H54 (cell line): ENCODE measurements around the gene NKD1.

Source experiments
- DNase-seq: peaks from one replicate; pipeline ENCODE4 v3.0.0; 2011; ENCODE audit warnings: low spot score, mixed read lengths; ENCODE audit not compliant: insufficient read length
- FAIRE-seq: peaks from 3 replicates; lab custom pipeline; 2011; peaks lifted over from hg19 to GRCh38; lab: Jason Lieb, UNC
- POLR2A ChIP-seq: IDR thresholded peaks from 2 replicates; pipeline ENCODE4 v1.6.1; 2011; ENCODE audit warnings: low read depth, mild to moderate bottlenecking, low read length

NKD1 gene

DNA sequence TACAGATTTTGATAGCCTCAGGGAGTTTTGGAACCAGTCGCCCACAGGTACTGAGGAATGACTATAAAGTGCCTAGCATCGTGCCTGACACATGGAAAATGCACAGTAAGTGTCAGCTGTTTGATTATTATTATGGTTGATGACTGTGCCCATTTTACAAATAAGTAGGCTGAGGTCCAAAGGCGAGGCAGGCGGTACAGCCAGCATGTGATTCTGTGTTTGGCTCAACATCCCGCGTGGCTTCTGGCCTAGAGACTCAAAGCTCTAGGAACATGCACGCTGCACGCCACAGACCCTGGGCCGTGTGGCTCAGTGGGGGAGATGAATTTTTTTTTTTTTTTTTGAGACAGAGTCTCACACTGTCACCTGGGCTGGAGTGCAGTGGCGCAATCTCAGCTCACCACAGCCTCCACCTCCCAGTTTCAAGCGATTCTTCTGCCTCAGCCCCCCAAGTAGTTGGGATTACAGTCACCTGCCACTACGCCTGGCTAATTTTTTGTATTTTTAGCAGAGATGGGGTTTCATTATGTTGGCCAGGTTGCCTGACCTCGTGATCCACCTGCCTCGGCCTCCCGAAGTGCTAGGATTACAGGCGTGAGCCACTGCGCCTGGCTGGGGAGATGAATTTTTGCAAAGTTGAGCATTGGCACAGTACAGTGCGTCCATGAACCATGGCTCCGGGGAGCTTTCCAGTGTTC is 57.7 kb downstream of the NKD1 start:
- DNase-seq (no peak), FAIRE-seq (no peak)
- no peak for TF ChIP-seq POLR2A

DNA sequence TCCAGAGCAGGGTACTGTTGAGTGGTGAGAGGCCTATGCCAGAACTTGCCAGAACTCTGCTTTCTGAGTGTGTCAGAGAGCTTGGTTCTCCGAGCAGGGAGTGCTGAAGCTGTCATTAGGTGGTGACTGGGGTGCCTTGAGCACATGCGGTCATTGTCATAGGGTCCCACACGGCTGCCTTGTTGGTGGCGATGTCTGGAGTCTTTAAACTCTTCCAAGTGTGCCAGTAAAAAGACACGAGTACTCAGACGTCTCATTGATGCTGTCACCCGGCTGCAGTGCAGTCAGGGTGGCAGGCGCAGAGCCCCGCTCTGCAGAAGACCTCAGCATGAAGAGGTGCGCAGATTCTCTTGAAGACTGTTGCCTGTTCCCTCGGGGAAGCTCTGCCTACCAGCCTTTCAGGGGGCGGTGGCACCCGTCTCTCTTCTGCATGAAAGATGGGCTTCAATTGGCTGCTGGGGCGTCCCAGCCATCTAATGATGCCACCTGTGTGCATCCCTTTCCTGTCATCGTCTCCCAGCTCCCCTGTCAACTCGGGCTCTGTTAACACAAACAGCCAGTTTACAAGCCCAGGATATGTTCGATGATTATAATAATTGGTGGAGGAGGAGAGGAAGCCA is 58.3 kb downstream of the NKD1 start:
- no peak for TF ChIP-seq POLR2A
- FAIRE-seq (no peak), DNase-seq (no peak)

DNA sequence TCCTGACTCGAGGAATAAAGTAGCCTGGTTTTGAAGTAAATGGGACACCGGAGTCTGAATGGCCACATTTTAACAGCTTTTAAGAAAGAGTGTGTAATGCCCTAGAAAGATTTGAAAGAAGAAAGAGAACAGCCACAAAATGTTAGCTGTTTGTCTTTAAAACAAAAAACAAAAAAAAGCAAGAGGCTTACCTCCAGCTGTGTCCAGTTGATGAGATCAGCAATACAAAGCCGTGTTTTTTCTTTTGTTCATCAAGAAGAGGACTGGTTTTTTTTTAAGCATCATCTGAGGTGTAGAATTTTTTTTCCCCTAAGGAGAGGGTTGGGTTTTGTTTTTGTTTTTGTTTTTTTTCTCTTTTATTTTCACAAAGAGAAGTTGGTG is 58.8 kb downstream of the NKD1 start:
- no peak for DNase-seq
- FAIRE-seq: no peak

DNA sequence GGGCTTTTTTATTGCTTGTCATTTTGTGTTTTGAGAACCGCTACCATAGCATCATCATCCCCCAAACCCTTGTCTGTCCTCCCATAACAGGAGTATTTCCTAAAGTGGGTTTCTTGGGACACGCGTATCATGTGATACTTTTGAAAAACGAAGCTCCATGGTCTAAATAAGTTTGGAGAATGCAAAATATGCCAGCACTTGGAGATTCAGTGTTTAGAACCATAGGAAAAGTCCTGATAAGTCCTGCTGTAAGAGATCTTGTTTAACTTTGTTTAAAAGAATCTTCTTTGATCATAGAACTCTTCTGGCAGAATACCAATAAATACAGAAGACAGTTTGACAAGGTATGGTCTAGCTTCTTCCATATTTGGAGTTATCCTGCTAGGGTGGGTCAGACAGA is 59.3 kb downstream of the NKD1 start:
- DNase-seq: no peak
- no peak for FAIRE-seq
- no peak for TF ChIP-seq POLR2A

More for the DNA sequence above, 58.8 kb downstream of the NKD1 start:
- no peak for TF ChIP-seq POLR2A

DNA sequence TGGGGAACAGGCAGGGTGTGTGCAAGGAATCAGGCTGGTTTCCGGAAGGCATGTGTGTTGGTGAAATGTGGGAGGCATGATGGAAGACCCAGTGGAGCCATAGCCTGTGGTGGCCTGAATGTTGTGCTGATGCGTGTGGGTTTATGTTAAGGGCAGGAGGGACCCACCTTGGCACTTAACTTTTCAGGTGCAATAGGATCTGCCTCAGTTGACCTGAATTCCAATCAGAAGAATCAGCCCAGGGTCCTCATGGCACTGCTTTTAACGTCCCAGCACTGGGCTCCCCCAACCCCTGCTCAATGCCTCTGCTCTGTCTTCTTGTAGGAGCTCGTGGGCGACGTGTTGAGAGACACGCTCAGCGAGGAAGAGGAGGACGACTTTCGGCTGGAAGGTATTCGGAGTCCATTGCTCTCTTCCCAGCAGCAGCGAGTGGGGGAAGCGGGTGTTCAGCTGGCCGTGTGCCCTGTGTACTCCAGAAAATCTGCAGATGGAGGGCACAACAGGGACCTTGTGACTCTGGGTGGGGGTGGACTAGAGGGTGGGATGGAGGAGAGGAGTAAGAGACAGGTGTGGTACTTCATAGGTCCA is 59.9 kb downstream of the NKD1 start:
- FAIRE-seq (no peak), DNase-seq (no peak)
- TF ChIP-seq POLR2A: no peak

DNA sequence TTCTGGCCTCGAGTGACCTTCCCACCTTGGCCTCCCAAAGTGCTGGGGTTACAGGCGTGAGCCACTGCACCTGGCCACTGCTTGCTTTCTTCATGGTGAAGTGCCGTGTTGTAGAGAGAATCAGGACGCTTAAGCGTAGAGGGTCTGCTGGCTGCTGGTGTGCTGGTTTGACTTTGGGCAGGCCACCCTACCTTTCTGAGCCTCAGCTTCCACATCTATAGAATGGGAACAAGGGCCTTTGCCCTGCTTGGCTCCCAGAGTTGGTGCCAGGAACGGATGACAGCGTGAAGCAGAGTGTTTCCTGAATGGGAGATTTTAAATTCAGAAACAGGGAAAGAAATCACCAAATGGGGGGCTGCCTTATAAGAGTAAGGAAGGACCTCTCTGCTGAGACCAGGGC is 60.9 kb downstream of the NKD1 start:
- FAIRE-seq (no peak), DNase-seq (no peak)
- TF ChIP-seq POLR2A: no peak

DNA sequence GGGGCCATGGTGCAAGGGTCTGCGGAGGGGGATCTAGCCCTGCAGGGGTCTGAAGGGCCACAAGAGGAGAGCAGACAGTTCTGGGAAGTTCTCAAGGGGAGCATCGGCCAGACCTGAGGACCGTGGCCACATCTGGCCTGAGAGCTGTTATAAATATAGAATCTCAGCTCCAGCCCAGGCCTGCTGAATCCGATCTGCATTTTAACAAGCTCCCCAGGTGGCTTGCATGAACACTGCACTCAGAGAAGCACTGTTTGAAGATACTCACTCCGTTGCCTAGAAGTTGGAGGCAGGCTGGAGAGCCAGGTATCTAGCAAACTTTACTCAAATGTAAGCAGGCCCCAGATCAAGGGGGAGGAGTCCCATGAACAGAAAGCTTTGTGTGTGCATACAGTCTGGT is 61.3 kb downstream of the NKD1 start:
- no peak for FAIRE-seq
- no peak for TF ChIP-seq POLR2A

DNA sequence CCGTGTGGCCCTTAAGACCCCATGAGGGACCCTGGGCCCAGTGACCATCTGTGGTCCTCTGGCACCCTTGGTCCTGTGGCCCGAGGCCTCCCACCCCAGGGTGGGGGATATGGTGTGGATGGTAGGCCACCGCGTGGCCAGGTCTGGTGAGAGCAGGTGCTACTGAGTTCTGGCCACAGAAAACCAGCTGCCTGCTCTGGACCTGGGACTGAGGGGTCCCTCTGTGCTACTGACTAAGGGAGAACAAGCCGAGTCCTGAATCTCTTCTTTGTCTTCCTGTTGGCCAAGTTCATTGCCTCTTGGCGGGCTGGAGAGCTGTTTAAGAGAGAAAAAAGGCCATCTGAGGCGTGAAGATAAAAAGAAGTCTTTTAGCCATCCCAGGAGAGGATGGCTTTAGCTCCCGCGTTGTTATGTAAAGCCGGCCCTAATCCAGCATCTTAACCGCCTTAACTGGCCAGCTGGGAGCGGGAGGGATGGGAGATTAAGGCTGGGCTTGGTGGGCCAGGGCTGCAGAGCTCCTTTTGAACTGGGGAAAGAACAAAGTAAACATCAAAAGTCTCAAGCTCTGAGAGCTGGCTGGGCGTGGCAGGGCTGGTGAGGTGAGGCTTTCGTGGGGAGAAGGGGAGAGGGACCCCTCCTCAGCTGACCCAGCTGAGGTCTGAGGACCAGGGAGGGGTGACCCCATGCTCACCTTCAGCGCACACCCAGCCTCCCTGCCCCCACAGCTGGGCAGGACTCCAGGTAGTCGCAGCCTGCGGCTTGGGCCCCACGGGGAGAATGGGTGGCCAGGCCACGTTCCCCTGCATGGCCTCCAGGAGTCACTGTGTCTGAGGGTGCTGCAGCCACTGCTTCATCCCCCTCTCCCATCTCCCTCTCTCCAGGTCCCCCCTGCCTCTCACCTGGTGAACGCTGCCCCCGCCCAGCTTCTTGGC is 62.4 kb downstream of the NKD1 start:
- DNase-seq: no peak
- TF ChIP-seq POLR2A: no peak
- no peak for FAIRE-seq

More for the DNA sequence above, 61.3 kb downstream of the NKD1 start:
- DNase-seq: no peak

DNA sequence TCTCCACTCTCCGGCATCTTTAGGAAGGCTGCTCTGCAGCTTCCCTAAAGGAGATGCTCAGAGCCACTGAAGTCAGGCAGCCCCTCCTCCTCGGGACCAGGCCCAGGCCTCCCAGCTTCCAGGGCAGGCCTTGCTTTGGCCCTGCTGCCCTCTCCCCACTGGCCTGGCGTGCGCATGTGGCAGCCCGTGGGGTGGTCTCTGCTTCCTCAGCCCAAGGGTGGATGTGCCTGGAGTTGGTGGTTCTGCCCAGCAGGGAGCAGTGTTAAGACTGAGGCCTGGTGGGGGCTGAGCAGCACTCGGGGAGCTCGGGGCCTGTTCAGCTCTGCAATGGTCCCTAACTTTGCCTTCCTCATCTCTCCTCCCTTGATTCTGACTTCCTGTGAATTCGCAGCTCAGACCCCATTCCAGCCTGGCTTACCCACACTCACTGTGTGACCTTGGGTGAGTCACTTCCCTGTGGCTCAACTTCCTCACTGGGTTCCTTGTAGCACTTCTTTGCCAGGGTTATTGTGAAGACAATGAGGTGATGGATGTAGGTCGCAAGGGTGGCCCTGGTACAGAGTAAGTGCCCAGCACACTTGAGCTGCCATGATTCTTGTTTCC is 63.2 kb downstream of the NKD1 start:
- DNase-seq (peak; percentile 33), FAIRE-seq (no peak)
- no peak for TF ChIP-seq POLR2A

DNA sequence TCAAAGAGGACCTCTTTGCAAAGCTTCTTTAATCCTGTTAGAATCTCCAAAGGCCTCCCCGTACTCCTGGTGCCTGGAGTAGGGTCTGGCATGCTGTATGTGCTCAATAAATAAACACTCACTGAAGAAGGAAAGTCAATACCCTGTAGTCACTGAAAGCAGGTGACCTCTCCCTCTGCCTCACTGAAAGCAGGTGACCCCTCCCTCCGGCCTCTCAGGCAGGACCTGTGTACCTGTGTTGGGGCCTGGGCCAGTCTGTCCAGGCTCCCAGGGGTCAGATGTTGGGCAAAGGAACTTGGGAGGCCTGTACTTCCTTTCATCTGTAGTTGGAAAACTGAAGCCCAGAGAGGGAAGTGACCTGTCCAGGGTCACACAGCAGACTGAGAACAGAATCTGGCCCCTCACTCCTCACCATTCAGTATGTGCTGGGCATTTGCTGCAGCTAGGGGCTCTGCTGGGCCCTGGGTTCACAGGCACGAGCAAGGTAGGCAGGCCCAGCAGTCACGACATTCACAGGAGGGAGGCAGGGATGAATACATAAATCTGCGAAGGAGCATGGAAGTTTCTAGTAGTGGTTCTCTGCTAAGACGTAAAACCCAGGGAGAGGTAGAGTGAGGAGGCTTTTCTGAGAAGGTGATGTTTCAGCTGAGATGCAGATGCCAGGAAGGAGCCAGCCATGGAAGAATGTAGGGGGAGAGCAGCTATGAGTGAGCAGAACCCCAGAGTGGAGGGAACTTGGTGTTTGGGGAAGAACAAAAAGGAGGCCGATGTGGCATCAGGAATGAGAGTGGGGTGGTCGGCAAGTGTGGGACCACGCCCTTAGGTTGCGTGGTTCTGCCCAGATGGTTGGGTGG is 64.0 kb downstream of the NKD1 start:
- TF ChIP-seq POLR2A: no peak
- DNase-seq (no peak), FAIRE-seq (no peak)

DNA sequence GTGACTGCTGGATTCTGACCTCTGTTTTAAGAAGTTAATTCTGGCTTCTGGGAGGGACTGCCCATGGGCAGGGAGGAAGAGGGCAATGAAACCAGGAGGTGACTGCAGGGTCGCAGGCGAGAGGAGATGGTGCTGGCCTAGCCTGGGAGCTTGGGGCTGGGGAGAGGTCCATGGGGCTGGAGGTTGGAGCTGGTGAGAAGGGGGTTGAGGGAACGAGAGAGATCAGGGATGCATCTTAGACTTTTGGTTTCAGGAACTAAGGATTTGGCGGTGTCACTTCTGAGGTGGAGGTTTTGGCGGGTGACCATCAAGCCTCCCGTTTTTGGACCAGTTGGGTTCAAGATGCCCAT is 64.6 kb downstream of the NKD1 start:
- FAIRE-seq (no peak), DNase-seq (no peak)
- no peak for TF ChIP-seq POLR2A

DNA sequence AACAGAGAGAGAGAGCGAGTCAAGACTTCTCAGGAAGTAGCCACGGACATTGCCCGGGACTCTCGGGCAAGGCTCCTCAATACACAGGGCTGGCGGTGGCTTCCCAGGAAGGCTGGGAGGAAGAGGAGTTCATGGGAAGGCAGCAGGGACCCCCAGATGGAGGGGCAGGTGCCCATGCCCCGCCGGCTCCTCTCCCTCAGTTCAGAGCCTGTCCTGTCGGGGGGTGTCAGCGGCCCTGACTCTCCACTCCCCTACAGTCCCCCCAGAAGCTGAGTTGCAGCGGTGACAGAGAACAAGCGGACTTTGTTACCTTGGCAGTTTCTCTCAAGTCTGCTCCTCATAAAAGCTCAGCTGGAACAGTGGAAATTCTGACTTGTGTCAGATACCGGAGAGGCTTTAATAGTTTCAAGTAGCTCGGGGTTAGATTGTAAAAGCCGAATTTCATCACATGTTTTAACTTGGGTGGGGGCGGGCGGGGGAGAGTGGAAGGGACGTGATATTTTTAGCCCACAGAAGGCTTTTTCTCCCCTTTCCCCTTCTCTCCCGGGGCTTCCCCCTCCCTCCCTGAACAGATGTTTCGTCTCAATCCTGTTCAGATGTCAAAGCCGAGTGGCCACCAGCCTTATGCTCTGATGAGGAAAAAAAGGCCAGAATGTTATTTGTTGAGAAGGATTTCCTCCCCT is 65.2 kb downstream of the NKD1 start:
- no peak for TF ChIP-seq POLR2A
- no peak for FAIRE-seq
- no peak for DNase-seq
